Measurements from ENCODE around the gene GNL3L.
"Not testable (repeated sequence)": the region's sequence is repeated elsewhere in the genome, so short reads cannot be mapped to it uniquely, and the experiment has no call there.

Gene GNL3L

DNA sequence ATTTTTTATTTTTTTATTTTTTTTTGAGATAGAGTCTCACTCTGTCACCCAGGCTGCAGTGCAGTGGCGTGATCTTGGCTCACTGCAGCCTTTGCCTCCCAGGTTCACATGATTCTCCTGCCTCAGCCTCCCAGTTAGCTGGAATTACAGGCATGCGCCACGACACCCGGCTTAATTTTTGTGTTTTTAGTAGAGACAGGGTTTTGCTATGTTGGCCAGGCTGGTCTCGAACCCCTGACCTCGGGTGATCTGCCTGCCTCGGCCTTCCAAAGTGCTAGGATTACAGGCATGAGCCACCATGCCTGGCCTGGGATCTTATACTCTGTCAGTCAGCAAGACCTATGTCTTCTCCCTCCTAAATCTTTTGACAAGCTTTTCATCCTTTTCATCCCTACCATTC, 25.0 kb downstream of the GNL3L start:
- not testable (repeated sequence) for DNase-seq (ENCODE audit: low read depth)

- no peak for DNase-seq (ENCODE audit: low read depth)
Observed at GRCh38 chrX:54560411-54560810, 30.4 kb downstream of the GNL3L start.

DNA sequence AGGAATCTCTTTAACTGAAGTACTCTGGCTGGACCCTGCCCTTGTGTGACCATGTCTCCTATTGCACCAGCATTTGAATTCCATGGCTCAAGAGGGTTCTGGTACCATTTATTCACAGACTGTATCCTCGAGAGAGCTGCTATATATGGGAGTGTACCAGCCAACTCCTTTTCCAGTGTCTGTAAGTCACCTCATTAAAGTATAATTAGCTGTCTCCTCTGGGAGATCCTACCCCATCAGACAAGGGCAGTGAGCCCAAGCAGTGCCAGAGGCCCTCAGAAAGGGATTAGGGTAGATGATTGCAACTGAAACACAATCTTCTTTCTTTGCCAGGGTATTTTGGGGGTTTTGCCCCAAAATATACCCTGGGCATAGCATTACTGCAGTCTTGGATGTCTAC, 31.6 kb downstream of the GNL3L start:
- no peak for DNase-seq (ENCODE audit: low read depth)

DNA sequence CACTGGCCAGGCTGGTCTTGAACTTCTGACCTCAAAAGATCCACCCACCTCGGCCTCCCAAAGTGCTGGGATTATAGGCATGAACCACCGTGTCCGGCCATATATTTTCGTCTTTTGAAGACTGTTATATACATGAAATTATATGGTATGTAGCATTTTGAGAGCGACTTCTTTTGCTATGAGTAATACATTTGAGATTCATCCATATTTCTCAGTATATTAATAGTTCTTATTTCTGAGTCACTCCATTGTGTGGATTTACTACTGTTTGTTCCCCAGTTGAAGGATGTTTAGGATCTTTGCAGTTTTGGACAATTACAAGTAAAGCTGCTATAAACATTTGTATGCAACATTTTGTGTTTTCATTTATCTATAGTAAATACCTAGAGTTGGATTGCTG, 34.9 kb downstream of the GNL3L start:
- peak; percentile 1 for DNase-seq (ENCODE audit: low read depth)

- DNase-seq (ENCODE audit: low read depth): no peak
Observed at GRCh38 chrX:54570332-54570731, 40.3 kb downstream of the GNL3L start.

GRCh38 chrX:54572641-54573040, 42.6 kb downstream of the GNL3L start:
- not testable (repeated sequence) for DNase-seq (ENCODE audit: low read depth)

GRCh38 chrX:54597728-54598127, 67.7 kb downstream of the GNL3L start:
- no peak for DNase-seq (ENCODE audit: low read depth)

DNA sequence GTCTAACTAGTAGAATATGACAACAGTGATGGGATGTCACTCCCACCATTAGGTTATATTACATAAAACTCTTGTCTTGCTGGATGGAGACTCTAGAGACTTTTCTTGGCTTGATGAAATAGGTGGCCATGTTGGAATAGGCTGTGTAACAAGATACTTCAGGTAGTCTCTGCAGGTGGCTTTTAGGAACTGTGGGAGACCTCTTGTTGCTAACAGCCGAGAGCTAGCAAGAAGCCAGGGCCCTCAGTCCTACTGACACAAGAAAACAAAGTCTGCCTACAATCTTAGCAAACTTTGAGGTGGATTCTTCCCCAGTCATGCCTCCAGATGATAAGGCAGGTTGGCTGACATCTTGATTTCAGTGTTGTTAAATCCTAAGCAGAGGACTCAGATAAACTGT, 72.5 kb downstream of the GNL3L start:
- no peak for DNase-seq (ENCODE audit: low read depth)

Data from EH (cell line).